Measurements from ENCODE around the gene KRTAP13-2.

The KRTAP13-2 gene

DNA sequence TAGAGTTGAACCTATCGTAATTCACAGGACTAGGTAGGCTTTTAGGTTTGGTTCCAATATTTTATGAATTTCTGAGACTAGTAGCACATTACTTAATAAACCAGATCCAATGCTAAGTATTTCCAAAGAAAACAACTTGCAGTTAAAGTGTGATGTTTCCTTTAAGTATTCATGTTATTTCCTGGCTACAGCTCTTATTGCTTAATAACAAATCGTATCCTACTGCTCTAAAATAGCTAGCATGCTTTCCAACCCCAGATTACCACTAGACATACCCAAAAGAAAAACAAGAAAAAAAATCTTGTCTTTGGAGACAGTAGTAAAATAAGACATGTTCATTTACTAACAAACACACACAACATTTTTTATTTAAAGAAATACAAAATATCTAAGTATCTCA, 35.5 kb downstream of the KRTAP13-2 start:
- no peak overlapping the region for H3K4me3 ChIP-seq (ENCODE audit: low read depth, low read length)
- TF ChIP-seq MYC (IDR thresholded peaks at IDR 0.05; ENCODE audit: low read depth, low read length) = no peak
- TF ChIP-seq MAX (IDR thresholded peaks at IDR 0.05; ENCODE audit: low read depth, low read length) = no peak
- no peak for TF ChIP-seq POLR2A (IDR thresholded peaks at IDR 0.05; ENCODE audit: extremely low read depth, insufficient read length)
- no peak for TF ChIP-seq CTCF (IDR thresholded peaks at IDR 0.05; ENCODE audit: low read depth, low read length)
- DNase-seq (ENCODE audit: low read depth) = no peak

- TF ChIP-seq POLR2A (IDR thresholded peaks at IDR 0.05; ENCODE audit: extremely low read depth, insufficient read length) (no peak), MYC (IDR thresholded peaks at IDR 0.05; ENCODE audit: low read depth, low read length) (no peak), MAX (IDR thresholded peaks at IDR 0.05; ENCODE audit: low read depth, low read length) (no peak)
- H3K4me3 ChIP-seq (ENCODE audit: low read depth, low read length) = no peak overlapping the region
- no peak for DNase-seq (ENCODE audit: low read depth)
Measured at GRCh38 chr21:30333736-30334135, 38.3 kb downstream of the KRTAP13-2 start.

GRCh38 chr21:30332681-30333080, 39.4 kb downstream of the KRTAP13-2 start:
- no peak for DNase-seq (ENCODE audit: low read depth)
- no peak overlapping the region for H3K4me3 ChIP-seq (ENCODE audit: low read depth, low read length)
- TF ChIP-seq CTCF (IDR thresholded peaks at IDR 0.05; ENCODE audit: low read depth, low read length) (no peak), MYC (IDR thresholded peaks at IDR 0.05; ENCODE audit: low read depth, low read length) (no peak), MAX (IDR thresholded peaks at IDR 0.05; ENCODE audit: low read depth, low read length) (no peak), POLR2A (IDR thresholded peaks at IDR 0.05; ENCODE audit: extremely low read depth, insufficient read length) (no peak)

- TF ChIP-seq MAX (IDR thresholded peaks at IDR 0.05; ENCODE audit: low read depth, low read length) (no peak), CTCF (IDR thresholded peaks at IDR 0.05; ENCODE audit: low read depth, low read length) (no peak), MYC (IDR thresholded peaks at IDR 0.05; ENCODE audit: low read depth, low read length) (no peak), POLR2A (IDR thresholded peaks at IDR 0.05; ENCODE audit: extremely low read depth, insufficient read length) (no peak)
- no peak overlapping the region for H3K4me3 ChIP-seq (ENCODE audit: low read depth, low read length)
- no peak for DNase-seq (ENCODE audit: low read depth)
Measured at GRCh38 chr21:30329203-30329875, 42.7 kb downstream of the KRTAP13-2 start.

DNA sequence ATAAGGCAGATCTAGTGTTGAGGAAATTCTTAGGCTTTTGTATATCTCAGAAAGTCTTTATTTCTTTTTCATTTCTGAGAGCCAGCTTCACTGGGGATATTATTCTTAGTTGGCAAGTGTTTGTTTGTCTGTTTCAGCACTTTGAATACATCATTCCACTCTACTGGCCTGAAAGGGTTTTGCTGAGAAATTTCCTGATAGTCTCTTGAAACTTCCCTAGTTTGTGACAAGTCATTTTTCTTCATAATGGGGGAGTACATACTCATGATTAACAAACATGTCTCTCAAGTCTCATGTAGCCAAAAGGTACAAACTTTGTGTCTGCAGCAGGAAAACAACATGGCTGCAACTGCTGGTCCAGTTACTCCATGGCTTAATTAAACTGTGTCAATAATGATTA, 45.7 kb downstream of the KRTAP13-2 start:
- no peak for TF ChIP-seq CTCF (IDR thresholded peaks at IDR 0.05; ENCODE audit: low read depth, low read length)
- TF ChIP-seq POLR2A (IDR thresholded peaks at IDR 0.05; ENCODE audit: extremely low read depth, insufficient read length) = no peak
- no peak for TF ChIP-seq MYC (IDR thresholded peaks at IDR 0.05; ENCODE audit: low read depth, low read length)
- no peak for TF ChIP-seq MAX (IDR thresholded peaks at IDR 0.05; ENCODE audit: low read depth, low read length)
- no peak for DNase-seq (ENCODE audit: low read depth)

More for the DNA sequence above, 45.7 kb downstream of the KRTAP13-2 start:
- no peak overlapping the region for H3K4me3 ChIP-seq (ENCODE audit: low read depth, low read length)
